ENCODE data around the gene SLIT1.

Gene SLIT1

DNA sequence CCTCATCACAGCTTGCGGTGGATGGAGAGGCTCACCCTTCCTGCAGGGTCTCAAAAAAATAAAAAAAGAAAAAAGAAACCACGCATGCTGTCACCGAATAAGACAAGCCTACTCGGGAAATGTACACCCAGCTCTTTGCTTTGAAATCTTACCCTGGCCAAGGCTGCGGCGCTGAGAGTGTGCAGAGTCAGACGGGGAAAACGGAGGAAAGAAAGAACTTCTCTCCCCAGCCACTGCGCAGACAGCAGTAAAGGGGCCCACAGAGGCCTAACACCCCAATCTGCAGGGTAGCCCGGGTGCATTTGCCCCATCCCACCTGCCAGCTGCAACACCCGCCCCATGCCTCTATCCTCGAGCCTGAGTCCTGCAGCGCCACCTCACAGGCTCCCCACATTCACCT is 14.8 kb downstream of the SLIT1 start:
- no peaks in the 10 kb centered on the region for H3K36me3 ChIP-seq (ENCODE audit: insufficient read depth, low read length)
- H3K27ac ChIP-seq (ENCODE audit: low read depth, low read length): no peak overlapping the region
- H3K4me3 ChIP-seq (ENCODE audit: low read depth, low read length): peak overlapping the region; percentile 9; the same call in 1 of the 2 replicates
- H3K79me2 ChIP-seq (ENCODE audit: control insufficient read depth, insufficient read depth, low read length, unreplicated experiment): no peaks in the 10 kb centered on the region
- H3K27me3 ChIP-seq (ENCODE audit: insufficient read depth, low read length): peaks cover 24% of the 10 kb centered on the region
- no peak overlapping the region for H2AFZ ChIP-seq (ENCODE audit: low read length, unreplicated experiment)
- H3K4me1 ChIP-seq (ENCODE audit: control insufficient read depth, insufficient read depth, low read length, unreplicated experiment): no peaks in the 10 kb centered on the region

DNA sequence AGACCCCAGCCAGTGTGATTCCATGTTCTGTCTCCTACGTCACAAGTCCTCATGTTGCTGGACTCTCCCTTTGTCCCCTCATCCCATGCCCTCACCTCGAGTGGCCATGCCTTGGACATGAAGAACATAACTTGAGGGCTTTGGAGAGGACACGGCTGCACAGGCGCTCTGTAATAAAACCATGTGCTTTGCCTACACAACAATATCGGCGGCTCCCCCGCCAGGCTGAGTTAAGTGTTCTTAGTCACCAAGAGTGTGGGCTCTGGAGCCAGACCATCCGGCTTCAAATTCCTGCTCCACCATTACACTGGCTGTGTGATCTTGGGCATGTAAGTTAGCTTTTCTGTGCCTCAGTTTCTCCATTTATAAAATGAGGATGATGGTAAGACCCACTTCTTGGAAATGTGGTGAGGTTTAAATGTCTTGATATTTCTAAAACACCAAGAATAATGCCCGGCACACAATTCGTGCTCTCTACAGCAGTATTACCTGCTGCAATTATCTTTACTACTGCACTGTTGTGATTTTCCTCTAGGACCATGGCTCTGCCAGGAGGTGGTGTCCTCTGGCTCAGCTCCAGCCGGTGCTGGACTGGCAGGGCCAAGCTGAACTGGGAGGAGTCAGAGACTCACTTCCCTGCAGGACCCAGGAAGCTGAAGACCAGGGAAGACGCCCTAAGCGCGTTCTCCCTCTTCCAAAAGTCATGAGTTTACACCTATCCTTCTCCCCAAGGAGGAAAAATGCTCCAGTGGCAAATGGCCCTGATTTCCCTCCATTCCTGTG is 15.7 kb downstream of the SLIT1 start:
- peak overlapping the region; percentile 9; the same call in 1 of the 2 replicates for H3K4me3 ChIP-seq (ENCODE audit: low read depth, low read length)
- no peaks in the 10 kb centered on the region for H3K36me3 ChIP-seq (ENCODE audit: insufficient read depth, low read length)
- peak overlapping the region; percentile 44 for H2AFZ ChIP-seq (ENCODE audit: low read length, unreplicated experiment)
- H3K4me1 ChIP-seq (ENCODE audit: control insufficient read depth, insufficient read depth, low read length, unreplicated experiment): no peaks in the 10 kb centered on the region
- peaks cover 22% of the 10 kb centered on the region for H3K27me3 ChIP-seq (ENCODE audit: insufficient read depth, low read length)
- H3K79me2 ChIP-seq (ENCODE audit: control insufficient read depth, insufficient read depth, low read length, unreplicated experiment): no peaks in the 10 kb centered on the region
- no peak overlapping the region for H3K27ac ChIP-seq (ENCODE audit: low read depth, low read length)

DNA sequence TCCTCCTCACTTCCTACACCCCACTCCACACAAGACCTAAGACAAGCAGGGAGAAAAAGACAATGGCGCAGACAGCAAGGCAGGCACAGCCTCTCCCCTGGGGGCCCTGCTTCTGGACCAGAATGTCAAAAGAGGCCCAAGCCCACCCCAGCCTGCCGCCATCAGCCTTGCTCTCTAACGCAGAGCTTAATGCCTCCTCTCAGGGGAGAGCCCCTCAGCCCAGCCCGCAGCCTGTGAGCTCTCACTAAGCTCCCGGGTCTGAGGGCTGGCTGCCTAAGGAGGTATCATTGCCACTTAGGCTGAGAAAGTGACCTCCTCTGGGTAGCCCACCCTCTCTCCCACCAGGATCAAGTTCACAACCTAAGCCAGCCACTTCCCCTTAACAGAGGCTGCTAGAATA is 16.7 kb downstream of the SLIT1 start:
- Histone ChIP-seq H3K27me3 (ENCODE audit: insufficient read depth, low read length) (peaks cover 22% of the 10 kb centered on the region), H3K4me3 (ENCODE audit: low read depth, low read length) (no peak overlapping the region), H3K27ac (ENCODE audit: low read depth, low read length) (no peak overlapping the region), H3K79me2 (ENCODE audit: control insufficient read depth, insufficient read depth, low read length, unreplicated experiment) (no peaks in the 10 kb centered on the region), H3K4me1 (ENCODE audit: control insufficient read depth, insufficient read depth, low read length, unreplicated experiment) (no peaks in the 10 kb centered on the region), H3K36me3 (ENCODE audit: insufficient read depth, low read length) (no peaks in the 10 kb centered on the region), H2AFZ (ENCODE audit: low read length, unreplicated experiment) (no peak overlapping the region)

DNA sequence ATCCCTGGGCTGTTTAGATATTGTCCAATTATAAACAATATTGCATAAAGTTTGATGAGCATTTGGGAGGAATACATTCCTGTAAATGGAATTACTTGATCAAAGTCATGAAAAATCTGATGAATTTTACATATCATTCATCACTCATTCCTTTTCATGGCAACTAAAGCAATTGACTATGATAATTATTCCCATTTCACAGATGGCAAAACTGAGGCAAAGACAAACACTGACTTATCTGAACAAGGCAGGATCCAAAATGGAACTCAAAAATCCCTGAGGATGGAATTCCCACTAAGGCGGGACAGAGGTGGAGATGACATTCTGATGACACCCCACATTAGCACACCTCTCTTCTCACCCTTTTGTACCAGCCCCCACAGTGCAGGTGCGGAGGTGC is 17.1 kb downstream of the SLIT1 start:
- Histone ChIP-seq H3K27ac (ENCODE audit: low read depth, low read length) (no peak overlapping the region), H3K27me3 (ENCODE audit: insufficient read depth, low read length) (peaks cover 22% of the 10 kb centered on the region), H3K36me3 (ENCODE audit: insufficient read depth, low read length) (no peaks in the 10 kb centered on the region), H3K4me3 (ENCODE audit: low read depth, low read length) (no peak overlapping the region), H3K4me1 (ENCODE audit: control insufficient read depth, insufficient read depth, low read length, unreplicated experiment) (no peaks in the 10 kb centered on the region), H3K79me2 (ENCODE audit: control insufficient read depth, insufficient read depth, low read length, unreplicated experiment) (no peaks in the 10 kb centered on the region), H2AFZ (ENCODE audit: low read length, unreplicated experiment) (no peak overlapping the region)

DNA sequence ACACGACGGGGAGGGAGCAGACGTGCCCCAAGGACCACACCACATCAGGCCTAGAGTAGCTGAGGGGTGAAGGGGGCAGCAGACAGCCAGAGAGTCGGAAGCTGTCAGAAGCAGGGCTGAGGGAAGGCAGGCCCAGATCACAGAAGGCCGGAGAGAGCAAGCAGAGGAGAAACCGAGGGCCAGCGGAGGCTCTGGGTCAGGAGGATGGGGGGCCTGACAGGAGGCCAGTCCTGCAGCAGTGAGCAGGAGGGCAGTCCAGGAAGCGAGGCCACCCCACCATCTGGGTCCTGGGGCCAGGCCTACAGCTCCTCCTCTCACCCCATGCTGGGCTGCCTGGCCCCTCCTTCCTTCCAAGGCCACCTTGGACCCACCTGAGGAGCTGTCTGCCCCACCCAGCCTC is 20.3 kb downstream of the SLIT1 start:
- Histone ChIP-seq H3K27me3 (ENCODE audit: insufficient read depth, low read length) (peaks cover 15% of the 10 kb centered on the region), H3K79me2 (ENCODE audit: control insufficient read depth, insufficient read depth, low read length, unreplicated experiment) (no peaks in the 10 kb centered on the region), H2AFZ (ENCODE audit: low read length, unreplicated experiment) (no peak overlapping the region), H3K27ac (ENCODE audit: low read depth, low read length) (no peak overlapping the region), H3K4me3 (ENCODE audit: low read depth, low read length) (no peak overlapping the region), H3K4me1 (ENCODE audit: control insufficient read depth, insufficient read depth, low read length, unreplicated experiment) (no peaks in the 10 kb centered on the region), H3K36me3 (ENCODE audit: insufficient read depth, low read length) (no peaks in the 10 kb centered on the region)

DNA sequence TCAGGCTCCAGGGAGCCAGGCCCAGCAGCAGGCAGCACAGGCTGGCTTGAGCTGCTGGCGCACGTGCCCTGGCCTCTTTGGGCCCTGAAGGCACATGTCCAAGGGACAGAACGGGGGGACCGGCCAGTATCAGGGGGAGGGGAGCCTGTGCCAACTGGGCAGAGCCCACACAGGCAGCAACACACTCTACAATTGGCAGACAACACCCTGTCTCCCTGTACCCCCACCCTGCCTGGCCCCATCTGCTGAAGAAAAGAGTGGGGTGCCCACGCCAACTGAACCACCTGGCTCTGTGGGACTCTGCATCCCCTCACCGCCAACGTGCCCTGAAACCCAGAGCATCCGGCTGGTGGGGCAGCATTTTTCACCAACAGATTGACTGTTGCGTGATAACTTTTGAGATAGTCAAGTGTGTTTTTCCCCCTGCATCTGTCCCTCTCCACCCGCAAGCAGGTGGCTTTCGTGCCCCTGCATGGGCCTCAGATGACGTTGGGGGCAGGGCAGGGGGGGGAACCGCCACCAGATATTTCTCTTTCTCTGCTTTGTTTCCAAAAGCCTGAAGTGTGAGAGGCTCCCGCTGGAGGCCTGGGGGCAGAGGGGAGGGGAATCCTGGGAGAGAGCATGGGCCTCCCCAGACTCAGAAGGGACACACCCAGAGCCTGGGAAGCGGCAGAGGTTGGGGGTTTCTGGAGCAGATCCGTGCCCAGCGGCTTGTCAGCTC is 21.8 kb downstream of the SLIT1 start:
- Histone ChIP-seq H3K79me2 (ENCODE audit: control insufficient read depth, insufficient read depth, low read length, unreplicated experiment) (no peaks in the 10 kb centered on the region), H3K27ac (ENCODE audit: low read depth, low read length) (no peak overlapping the region), H2AFZ (ENCODE audit: low read length, unreplicated experiment) (no peak overlapping the region), H3K4me3 (ENCODE audit: low read depth, low read length) (no peak overlapping the region), H3K27me3 (ENCODE audit: insufficient read depth, low read length) (peaks cover 22% of the 10 kb centered on the region), H3K4me1 (ENCODE audit: control insufficient read depth, insufficient read depth, low read length, unreplicated experiment) (no peaks in the 10 kb centered on the region), H3K36me3 (ENCODE audit: insufficient read depth, low read length) (no peaks in the 10 kb centered on the region)

DNA sequence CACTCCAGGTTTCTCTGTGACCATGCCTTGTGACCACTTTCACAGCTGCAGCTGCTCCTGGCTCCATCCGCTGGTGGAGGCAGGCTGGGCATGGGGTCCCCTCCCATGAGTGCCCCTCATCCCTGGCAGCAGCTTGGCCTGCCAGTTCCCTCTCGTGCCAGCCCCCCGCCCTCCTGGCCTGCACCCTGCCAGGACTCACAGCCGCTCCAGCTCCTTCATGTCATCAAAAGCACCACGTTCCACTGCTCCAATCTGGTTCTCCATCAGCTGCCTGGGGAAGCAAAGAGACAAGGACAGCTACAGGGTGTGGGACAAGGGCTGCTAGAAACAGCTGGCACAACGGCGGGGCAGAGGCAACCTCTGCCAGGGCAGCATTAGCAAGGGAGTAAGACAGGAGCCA is 22.6 kb downstream of the SLIT1 start:
- H3K27ac ChIP-seq (ENCODE audit: low read depth, low read length): no peak overlapping the region
- H3K4me1 ChIP-seq (ENCODE audit: control insufficient read depth, insufficient read depth, low read length, unreplicated experiment): no peaks in the 10 kb centered on the region
- peaks cover 17% of the 10 kb centered on the region for H3K27me3 ChIP-seq (ENCODE audit: insufficient read depth, low read length)
- H3K79me2 ChIP-seq (ENCODE audit: control insufficient read depth, insufficient read depth, low read length, unreplicated experiment): no peaks in the 10 kb centered on the region
- H3K36me3 ChIP-seq (ENCODE audit: insufficient read depth, low read length): no peaks in the 10 kb centered on the region
- H3K4me3 ChIP-seq (ENCODE audit: low read depth, low read length): no peak overlapping the region
- no peak overlapping the region for H2AFZ ChIP-seq (ENCODE audit: low read length, unreplicated experiment)

DNA sequence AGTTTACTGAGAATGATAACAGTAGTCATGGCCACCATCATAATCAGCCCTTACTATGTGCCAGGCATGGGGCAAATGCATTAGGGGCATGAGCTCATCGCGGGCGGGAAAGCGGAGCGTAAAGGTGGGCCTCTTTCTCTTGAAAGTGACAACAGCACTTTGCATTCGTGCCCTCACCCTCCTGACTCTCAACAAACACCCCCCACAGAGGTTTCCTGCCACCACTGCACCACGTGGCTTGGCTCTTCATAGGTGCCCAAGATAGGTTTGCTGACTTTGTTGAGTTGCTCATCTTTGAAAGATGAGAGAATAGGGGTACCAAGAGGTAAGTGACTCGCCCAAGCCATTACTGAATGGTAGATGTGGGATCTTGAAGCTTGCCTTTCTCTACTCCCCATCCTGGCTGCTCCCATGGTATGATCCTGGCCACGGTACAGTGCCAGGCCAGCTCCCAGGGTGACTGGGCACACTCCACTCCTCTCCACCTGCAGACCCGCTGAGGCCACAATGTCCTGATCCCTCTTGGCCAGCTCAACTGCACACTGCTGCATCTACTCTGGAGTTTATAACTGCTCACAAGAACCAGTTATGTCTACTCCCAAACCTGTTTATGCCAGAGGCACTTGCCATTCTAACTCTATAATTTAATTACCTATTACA is 26.0 kb downstream of the SLIT1 start:
- Histone ChIP-seq H3K27ac (ENCODE audit: low read depth, low read length) (no peak overlapping the region), H3K27me3 (ENCODE audit: insufficient read depth, low read length) (peaks cover 41% of the 10 kb centered on the region), H3K4me1 (ENCODE audit: control insufficient read depth, insufficient read depth, low read length, unreplicated experiment) (no peaks in the 10 kb centered on the region), H2AFZ (ENCODE audit: low read length, unreplicated experiment) (no peak overlapping the region), H3K36me3 (ENCODE audit: insufficient read depth, low read length) (no peaks in the 10 kb centered on the region), H3K79me2 (ENCODE audit: control insufficient read depth, insufficient read depth, low read length, unreplicated experiment) (no peaks in the 10 kb centered on the region), H3K4me3 (ENCODE audit: low read depth, low read length) (no peak overlapping the region)

DNA sequence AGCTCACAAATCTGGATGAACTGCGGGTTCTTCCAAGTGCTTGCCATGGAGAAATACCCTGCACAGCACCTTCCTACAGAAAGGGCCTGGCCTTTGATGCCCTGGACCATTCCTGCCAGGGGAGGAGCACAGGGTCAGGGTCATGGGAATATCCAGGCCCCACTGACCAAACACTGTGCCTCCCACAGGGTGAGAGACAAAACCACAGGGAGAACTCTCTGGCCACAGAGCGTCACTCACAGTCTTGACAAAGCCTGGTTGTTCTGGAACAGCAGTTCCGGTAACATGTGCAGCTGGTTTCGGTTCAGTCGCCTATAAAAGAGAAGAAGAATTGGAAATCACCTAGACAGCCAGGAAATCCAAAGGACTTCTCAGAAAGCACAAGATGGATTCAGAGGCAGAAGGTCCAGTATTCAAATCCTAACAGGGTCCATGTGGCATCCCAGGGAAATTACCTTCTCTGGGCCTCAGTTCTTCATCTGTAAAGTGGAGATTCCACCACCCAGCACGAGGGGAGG is 28.1 kb downstream of the SLIT1 start:
- Histone ChIP-seq H2AFZ (ENCODE audit: low read length, unreplicated experiment) (no peak overlapping the region), H3K79me2 (ENCODE audit: control insufficient read depth, insufficient read depth, low read length, unreplicated experiment) (no peaks in the 10 kb centered on the region), H3K36me3 (ENCODE audit: insufficient read depth, low read length) (no peaks in the 10 kb centered on the region), H3K27me3 (ENCODE audit: insufficient read depth, low read length) (peaks cover 53% of the 10 kb centered on the region), H3K4me1 (ENCODE audit: control insufficient read depth, insufficient read depth, low read length, unreplicated experiment) (no peaks in the 10 kb centered on the region), H3K4me3 (ENCODE audit: low read depth, low read length) (no peak overlapping the region), H3K27ac (ENCODE audit: low read depth, low read length) (no peak overlapping the region)

DNA sequence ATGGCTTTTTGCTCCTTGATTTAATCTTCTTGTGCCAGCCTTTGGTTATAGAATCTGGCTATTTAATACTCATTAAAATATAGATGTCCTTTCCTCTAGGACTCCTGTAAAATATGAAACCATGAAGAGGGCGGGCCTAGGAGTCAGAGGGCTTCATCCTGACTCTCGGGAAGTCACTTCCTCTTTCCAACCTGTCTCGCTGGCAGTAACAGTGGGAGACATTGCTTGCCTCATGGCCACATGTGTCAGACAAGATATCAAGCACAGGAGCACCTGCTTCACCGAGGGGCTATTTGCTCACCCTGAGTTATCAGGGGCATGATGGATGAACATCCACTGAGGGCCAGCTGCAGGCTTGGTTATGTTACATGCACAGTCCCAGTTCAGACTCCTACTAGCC is 31.0 kb downstream of the SLIT1 start:
- Histone ChIP-seq H3K4me1 (ENCODE audit: control insufficient read depth, insufficient read depth, low read length, unreplicated experiment) (no peaks in the 10 kb centered on the region), H3K27ac (ENCODE audit: low read depth, low read length) (no peak overlapping the region), H2AFZ (ENCODE audit: low read length, unreplicated experiment) (no peak overlapping the region), H3K4me3 (ENCODE audit: low read depth, low read length) (no peak overlapping the region), H3K79me2 (ENCODE audit: control insufficient read depth, insufficient read depth, low read length, unreplicated experiment) (no peaks in the 10 kb centered on the region), H3K27me3 (ENCODE audit: insufficient read depth, low read length) (peaks cover 64% of the 10 kb centered on the region), H3K36me3 (ENCODE audit: insufficient read depth, low read length) (no peaks in the 10 kb centered on the region)

All from ACC112 (cell line).